HPDE6-E6E7 (cell line): ENCODE measurements around the gene TTC23L.
"Not testable (repeated sequence)": the region's sequence is repeated elsewhere in the genome, so short reads cannot be mapped to it uniquely, and the experiment has no call there.

Source experiments
- DNase-seq: peaks from one replicate; pipeline ENCODE4 v3.0.0; 2011; ENCODE audit warnings: missing footprints; ENCODE audit errors: extremely low spot score

Gene TTC23L

GRCh38 chr5:34923256-34923655 is 84.3 kb downstream of the TTC23L start:
- DNase-seq, result not testable (repeated sequence)

- DNase-seq, result peak; percentile 51
Measured at GRCh38 chr5:34923694-34924461, 84.9 kb downstream of the TTC23L start.

GRCh38 chr5:34924462-34924765 is 85.5 kb downstream of the TTC23L start:
- no peak for DNase-seq

- DNase-seq, result no peak
Measured at GRCh38 chr5:34926318-34926888, 87.4 kb downstream of the TTC23L start.

GRCh38 chr5:34927785-34928184 is 88.8 kb downstream of the TTC23L start:
- DNase-seq, result no peak

- DNase-seq, result no peak
Measured at GRCh38 chr5:34928267-34928666, 89.3 kb downstream of the TTC23L start.

GRCh38 chr5:34929134-34929719 is 90.3 kb downstream of the TTC23L start, which contains the start of gene DNAJC21:
TSS of gene DNAJC21 (plus strand) at chr5:34929559. CDS start at chr5:34929820, 261 bp downstream.
- peak; percentile 91 for DNase-seq

- peak; percentile 57 for DNase-seq
Measured at GRCh38 chr5:34929720-34930461, 90.9 kb downstream of the TTC23L start.

- no peak for DNase-seq
Measured at GRCh38 chr5:34930462-34930844, 91.5 kb downstream of the TTC23L start.

- DNase-seq, result no peak
Measured at GRCh38 chr5:34930870-34931269, 91.9 kb downstream of the TTC23L start.

GRCh38 chr5:34932947-34933346 is 94.0 kb downstream of the TTC23L start:
- no peak for DNase-seq

GRCh38 chr5:34941936-34942335 is 103.0 kb downstream of the TTC23L start:
- no peak for DNase-seq

GRCh38 chr5:34944044-34944443 is 105.1 kb downstream of the TTC23L start:
- DNase-seq, result no peak

- no peak for DNase-seq
Measured at GRCh38 chr5:34944460-34945047, 105.6 kb downstream of the TTC23L start.
